ENCODE measurements around the gene CCDC12. TPM values are rescaled to one million over a fixed set of nuclear protein-coding genes. Genes with fewer than 3 reads are reported as not detected.

Gene CCDC12
- total and polyA plus RNA-seq, 12 donors = 28.8 to 137 (median 34.2) TPM

DNA sequence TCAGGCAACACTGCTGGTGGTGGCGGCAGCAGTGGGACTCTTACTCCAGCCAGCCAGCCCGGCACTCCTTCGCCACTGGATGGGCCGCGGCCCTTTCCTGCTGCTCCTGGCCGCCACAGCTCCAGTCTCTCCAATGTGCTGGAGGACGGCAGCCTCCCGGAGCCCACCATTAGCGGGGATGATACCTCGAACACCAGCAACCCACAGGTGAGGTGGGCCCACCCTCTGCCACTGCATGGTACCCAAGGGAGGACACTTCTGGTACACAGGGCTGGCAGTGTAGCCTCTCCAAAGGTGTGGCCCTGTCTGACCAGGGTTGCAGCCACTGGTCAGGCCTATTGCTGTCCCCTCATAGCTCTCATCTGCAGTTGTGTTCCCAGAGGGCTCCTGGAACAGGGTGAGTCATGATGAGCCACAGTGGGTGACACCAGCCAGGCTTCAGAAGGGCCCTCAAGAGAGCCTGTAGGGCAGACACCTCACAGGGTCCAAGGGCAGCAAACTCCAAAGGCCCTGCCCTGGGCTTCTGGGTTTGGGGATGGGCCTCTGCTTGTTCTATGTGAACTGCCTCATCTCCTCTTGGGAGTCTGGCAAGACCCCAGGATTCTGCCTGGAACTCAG, 23.8 kb upstream of the CCDC12 start:
- Histone ChIP-seq H3K27ac (no peak overlapping the region), H3K27me3 (no peaks in the 10 kb centered on the region), H3K9me3 (no peaks in the 10 kb centered on the region), H3K36me3 (peaks cover 0 to 96% (median 0%) of the 10 kb centered on the region in 9 donors), H3K4me3 (no peak overlapping the region), H3K4me1 (peaks cover 0 to 14% (median 0%) of the 10 kb centered on the region in 9 donors)
- TF ChIP-seq, protein P1, sequence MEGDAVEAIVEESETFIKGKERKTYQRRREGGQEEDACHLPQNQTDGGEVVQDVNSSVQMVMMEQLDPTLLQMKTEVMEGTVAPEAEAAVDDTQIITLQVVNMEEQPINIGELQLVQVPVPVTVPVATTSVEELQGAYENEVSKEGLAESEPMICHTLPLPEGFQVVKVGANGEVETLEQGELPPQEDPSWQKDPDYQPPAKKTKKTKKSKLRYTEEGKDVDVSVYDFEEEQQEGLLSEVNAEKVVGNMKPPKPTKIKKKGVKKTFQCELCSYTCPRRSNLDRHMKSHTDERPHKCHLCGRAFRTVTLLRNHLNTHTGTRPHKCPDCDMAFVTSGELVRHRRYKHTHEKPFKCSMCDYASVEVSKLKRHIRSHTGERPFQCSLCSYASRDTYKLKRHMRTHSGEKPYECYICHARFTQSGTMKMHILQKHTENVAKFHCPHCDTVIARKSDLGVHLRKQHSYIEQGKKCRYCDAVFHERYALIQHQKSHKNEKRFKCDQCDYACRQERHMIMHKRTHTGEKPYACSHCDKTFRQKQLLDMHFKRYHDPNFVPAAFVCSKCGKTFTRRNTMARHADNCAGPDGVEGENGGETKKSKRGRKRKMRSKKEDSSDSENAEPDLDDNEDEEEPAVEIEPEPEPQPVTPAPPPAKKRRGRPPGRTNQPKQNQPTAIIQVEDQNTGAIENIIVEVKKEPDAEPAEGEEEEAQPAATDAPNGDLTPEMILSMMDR (IDR thresholded peaks at IDR 0.05) = no peak
- ATAC-seq (no peak), DNase-seq (no peak)
- WGBS, 2 donors = 96% methylated on average over 10 of the region's 10 CpGs
- intact Hi-C loops (cut with DNase I) = loop anchor here in 3 of 10 donors (5.0 to 10.0 kb wide), 2 partner anchors 78 to 296 kb away; partner anchors contain the start of gene TMIE (in 2 of the 3)

- TF ChIP-seq, protein P1 (IDR thresholded peaks at IDR 0.05) = no peak
- Histone ChIP-seq H3K27me3 (no peaks in the 10 kb centered on the region), H3K27ac (no peak overlapping the region), H3K4me3 (no peak overlapping the region), H3K9me3 (no peaks in the 10 kb centered on the region), H3K4me1 (peaks cover 0 to 14% (median 0%) of the 10 kb centered on the region in 9 donors), H3K36me3 (peaks cover 0 to 96% (median 0%) of the 10 kb centered on the region in 9 donors)
- DNase-seq = peak in 1 of 2 donors; percentile 9
- WGBS, 2 donors = 94 to 96% methylated on average over 14 of the region's 14 CpGs
- no peak for ATAC-seq
- intact Hi-C loops (cut with DNase I) = loop anchor here in 8 of 10 donors (2.0 to 10.0 kb wide), 4 partner anchors 75 to 295 kb away; partner anchors contain the start of gene TMIE (in 6 of the 8)
These were observed 23.1 kb upstream of the CCDC12 start for GRCh38 chr3:46999516-47000197.

- no peak for ATAC-seq
- no peaks in the 10 kb centered on the region for H3K9me3 ChIP-seq
- no peak overlapping the region for H3K4me3 ChIP-seq
- no peak for DNase-seq
- TF ChIP-seq, protein P1 (IDR thresholded peaks at IDR 0.05) = peak in 1 of 9 donors; percentile 16
- H3K36me3 ChIP-seq = peaks cover 0 to 96% (median 0%) of the 10 kb centered on the region in 9 donors
- intact Hi-C loops (cut with DNase I) = loop anchor here in 8 of 10 donors (1.0 to 10.0 kb wide), 5 partner anchors 74 to 294 kb away; partner anchors contain the start of gene TMIE (in 4 of the 8)
- no peaks in the 10 kb centered on the region for H3K27me3 ChIP-seq
- no peak overlapping the region for H3K27ac ChIP-seq
- peaks cover 0 to 14% (median 0%) of the 10 kb centered on the region in 9 donors for H3K4me1 ChIP-seq
- WGBS, 2 donors = 84 to 90% methylated on average over 22 of the region's 22 CpGs
These were observed 22.4 kb upstream of the CCDC12 start for GRCh38 chr3:46998852-46999515.
